ENCODE data around the gene KRT79.
"Not testable (repeated sequence)": the region's sequence is repeated elsewhere in the genome, so short reads cannot be mapped to it uniquely, and the experiment has no call there.

The KRT79 gene

DNA sequence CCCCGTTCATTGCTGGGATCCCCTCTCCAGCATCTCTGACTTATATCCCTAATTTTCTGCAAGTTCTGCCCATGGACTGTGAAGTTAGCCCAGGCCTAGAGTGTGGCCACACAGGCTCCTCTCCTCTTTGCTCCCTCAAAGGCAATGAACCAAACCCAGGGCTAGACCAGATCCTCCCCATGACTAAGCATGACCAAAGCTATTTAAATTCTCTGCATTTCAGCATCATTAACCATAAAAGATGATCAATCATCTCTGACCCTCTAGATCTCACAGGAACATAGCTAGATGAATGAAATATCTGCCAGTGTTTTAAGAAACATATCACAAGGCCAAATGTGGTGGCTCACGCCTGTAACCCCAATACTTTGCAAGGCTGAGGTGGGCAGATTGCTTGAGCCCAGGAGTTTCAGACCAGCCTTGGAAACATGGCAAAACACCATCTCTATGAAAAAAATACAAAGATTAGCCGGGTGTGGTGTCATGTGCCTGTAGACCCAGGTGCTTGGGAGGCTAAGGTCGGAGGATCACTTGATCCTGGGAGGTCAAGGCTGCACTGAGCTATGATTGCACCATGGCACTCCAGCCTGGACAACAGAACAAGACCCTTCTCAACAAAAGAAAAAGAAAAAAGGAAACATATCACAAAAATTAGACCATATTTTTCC lies 36.0 kb downstream of the KRT79 start:
- H3K4me3 ChIP-seq (ENCODE audit: low read depth, low read length) = no peak overlapping the region
- no peak for DNase-seq (ENCODE audit: low read depth)
- TF ChIP-seq CTCF (conservative IDR thresholded peaks at IDR 0.05; ENCODE audit: low read depth, low read length) = no peak

DNA sequence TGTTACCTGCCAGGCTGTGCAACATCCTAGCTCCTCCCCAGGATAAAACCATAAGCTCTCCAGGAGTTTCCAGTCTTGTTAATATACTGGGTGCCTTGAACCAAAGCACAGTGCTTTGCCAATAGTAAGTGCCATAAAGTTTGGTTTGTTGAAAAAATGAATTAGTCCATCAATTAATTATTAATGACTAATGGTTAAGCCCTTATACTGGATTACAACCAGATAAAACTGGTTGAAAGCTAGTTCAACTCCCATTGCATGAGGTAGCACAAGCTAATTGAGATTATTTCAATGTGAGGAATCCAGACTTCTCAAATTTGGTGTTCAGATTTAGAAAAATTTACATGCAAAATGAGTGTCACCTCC lies 36.6 kb downstream of the KRT79 start:
- no peak for DNase-seq (ENCODE audit: low read depth)
- H3K4me3 ChIP-seq (ENCODE audit: low read depth, low read length) = no peak overlapping the region
- TF ChIP-seq CTCF (conservative IDR thresholded peaks at IDR 0.05; ENCODE audit: low read depth, low read length) = no peak

DNA sequence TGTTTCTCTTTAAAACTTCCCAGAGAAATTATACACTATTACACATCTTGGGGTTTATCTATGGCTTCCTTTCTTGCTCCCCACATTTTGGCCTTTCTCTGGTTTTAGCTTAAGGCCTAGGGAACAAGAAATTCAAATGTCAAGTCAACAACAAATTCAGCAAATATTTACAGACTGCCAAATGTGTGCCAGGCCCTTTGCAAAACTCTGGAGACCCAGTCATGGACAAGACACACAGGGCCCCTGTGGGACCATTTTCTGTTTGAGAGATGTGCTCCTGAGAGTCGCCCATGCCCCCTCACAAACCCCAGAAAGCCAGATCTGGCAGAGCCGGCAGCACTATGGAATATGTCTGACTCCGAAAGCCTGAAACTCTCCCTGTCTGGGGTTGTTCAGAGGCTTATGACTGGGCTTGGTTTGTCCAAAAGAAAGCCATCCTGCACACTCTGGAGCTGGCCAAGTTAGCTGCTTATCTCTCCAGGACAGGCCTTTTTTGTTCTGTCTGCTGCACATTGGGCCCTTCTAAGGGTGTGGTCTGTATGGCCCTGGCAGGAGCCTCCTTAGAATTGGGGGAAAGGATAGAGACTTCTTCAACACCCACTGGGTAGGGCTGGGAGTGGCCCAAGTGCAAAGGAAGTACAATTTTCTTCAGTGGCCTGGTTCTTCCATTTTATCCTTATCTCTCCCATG lies 37.1 kb downstream of the KRT79 start:
- DNase-seq (ENCODE audit: low read depth) = no peak
- TF ChIP-seq CTCF (conservative IDR thresholded peaks at IDR 0.05; ENCODE audit: low read depth, low read length) = no peak
- no peak overlapping the region for H3K4me3 ChIP-seq (ENCODE audit: low read depth, low read length)

DNA sequence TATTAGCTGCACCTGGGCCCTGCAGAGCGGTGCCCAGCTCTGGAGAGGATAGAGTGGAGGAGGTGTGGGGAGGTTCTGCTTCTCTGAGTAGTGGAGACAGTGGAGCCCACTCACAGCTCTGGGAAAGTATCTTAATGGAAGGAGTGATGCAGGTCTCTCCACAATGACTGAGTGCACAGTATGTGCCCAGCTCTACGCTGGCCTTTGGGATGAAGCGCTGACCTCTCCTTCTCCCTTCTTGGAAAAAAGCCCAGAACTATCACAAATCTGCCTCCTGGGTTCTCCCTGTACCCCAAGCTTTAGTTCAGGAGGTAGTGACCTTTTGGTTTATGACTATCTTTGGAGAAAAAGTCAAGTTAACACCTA lies 37.7 kb downstream of the KRT79 start:
- no peak overlapping the region for H3K4me3 ChIP-seq (ENCODE audit: low read depth, low read length)
- no peak for DNase-seq (ENCODE audit: low read depth)
- no peak for TF ChIP-seq CTCF (conservative IDR thresholded peaks at IDR 0.05; ENCODE audit: low read depth, low read length)

DNA sequence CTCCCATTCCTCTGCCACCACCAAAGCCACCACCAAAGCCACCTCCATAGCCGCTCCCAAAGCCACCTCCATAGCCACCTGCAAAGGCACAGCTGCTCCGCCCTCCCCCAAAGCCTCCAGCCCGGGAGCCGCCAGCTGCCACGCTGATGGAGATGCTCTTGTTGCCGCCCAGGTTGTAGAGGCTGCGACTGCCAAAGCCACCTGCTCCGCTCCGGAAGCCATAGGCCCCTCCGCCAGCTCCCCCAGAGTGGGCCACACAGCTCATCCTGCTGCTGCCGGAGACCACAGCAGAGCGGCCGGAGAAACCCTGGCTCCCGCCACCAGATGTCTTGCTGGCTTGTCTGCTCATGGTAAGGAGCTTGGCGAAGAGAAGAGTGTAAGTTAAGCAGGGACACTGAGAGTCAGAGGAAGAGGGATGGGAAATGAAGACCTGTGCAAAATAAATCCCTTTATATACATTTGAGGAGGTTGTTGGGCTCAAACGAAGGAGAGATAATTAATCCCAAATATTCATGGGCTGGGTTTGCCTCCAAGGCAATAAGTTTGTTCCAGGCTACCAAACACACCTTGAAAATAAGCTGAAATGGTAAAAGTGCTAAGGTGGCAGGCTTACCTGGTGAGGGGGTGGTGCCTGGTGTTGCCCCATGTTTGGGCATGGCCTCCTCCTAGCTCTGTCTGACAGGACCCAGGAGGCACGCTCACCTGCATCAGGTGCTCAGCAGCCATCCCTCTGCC lies 38.2 kb downstream of the KRT79 start, which contains the start of gene KRT3:
TSS of gene KRT3 (minus strand) at position 424 of the 735 bp plus-strand sequence. CDS start at position 349, 75 bp downstream.
- no peak for TF ChIP-seq CTCF (conservative IDR thresholded peaks at IDR 0.05; ENCODE audit: low read depth, low read length)
- no peak for DNase-seq (ENCODE audit: low read depth)
- no peak within 1 kb of the TSS for H3K4me3 ChIP-seq (ENCODE audit: low read depth, low read length)

DNA sequence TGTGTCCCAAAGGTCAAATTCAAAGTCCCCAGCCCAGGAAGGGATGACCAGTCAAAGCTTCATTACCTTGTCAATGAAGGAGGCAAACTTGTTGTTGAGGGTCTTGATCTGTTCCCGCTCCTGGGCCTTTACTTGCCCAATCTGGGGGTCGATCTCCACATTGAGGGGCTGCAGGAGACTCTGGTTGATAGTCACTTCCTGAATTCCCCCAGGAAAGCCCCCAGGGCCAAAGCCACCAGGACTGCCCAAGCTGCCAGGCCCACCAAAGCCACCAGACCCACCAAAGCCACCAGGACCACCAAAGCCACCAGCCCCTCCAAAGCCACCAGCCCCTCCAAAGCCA lies 38.8 kb downstream of the KRT79 start:
- not testable (repeated sequence) for DNase-seq (ENCODE audit: low read depth); H3K4me3 ChIP-seq (ENCODE audit: low read depth, low read length)

GRCh38 chr12:52794479-52795331 lies 39.4 kb downstream of the KRT79 start:
- H3K4me3 ChIP-seq (ENCODE audit: low read depth, low read length) = no peak overlapping the region
- no peak for TF ChIP-seq CTCF (conservative IDR thresholded peaks at IDR 0.05; ENCODE audit: low read depth, low read length)
- DNase-seq (ENCODE audit: low read depth) = no peak
